Measurements from ENCODE around the gene PAX9.

- TF ChIP-seq CTCF (IDR thresholded peaks at IDR 0.05; ENCODE audit: poor library complexity, severe bottlenecking) = no peak
- TF ChIP-seq EP300 (conservative IDR thresholded peaks at IDR 0.05; ENCODE audit: poor library complexity, severe bottlenecking) = no peak
- TF ChIP-seq EZH2 (IDR thresholded peaks at IDR 0.05; ENCODE audit: borderline replicate concordance, insufficient read depth, low read length, poor library complexity, severe bottlenecking) = no peak
- TF ChIP-seq REST (IDR thresholded peaks at IDR 0.05; ENCODE audit: borderline replicate concordance) = no peak
- no peak for TF ChIP-seq TAF1 (IDR thresholded peaks at IDR 0.05; ENCODE audit: low read depth)
- no peak for TF ChIP-seq MXI1 (conservative IDR thresholded peaks at IDR 0.05; ENCODE audit: poor library complexity, severe bottlenecking)
Observed at GRCh38 chr14:36618641-36619040, 43.0 kb upstream of the PAX9 start.

Data from neural cell (in vitro differentiated cells).